Fibroblast of lung (primary cell): ENCODE measurements around the gene EYS. TPM values are rescaled to one million over a fixed set of nuclear protein-coding genes. Genes with fewer than 3 reads are reported as not detected.

Experiments used
- DNase-seq, 2 donors: peaks; one replicate each; pipeline versions ENCODE4 v3.0.0 to v3.0.0-alpha.2; 2010; ENCODE audit warnings: low read depth in 2 of 2
- H2AFZ ChIP-seq: 2 replicates; pipeline ENCODE4 v1.5.1; 2012; ENCODE audit warnings: low read length, control low read depth, inconsistent platforms
- H3K27ac ChIP-seq: 2 replicates; pipeline ENCODE4 v1.5.1; 2011; ENCODE audit warnings: low read length, control low read depth; ENCODE audit not compliant: insufficient read depth
- H3K27me3 ChIP-seq: 2 replicates; pipeline ENCODE4 v1.5.1; 2011; ENCODE audit warnings: mild to moderate bottlenecking, low read length; ENCODE audit not compliant: control insufficient read depth, insufficient read depth
- H3K36me3 ChIP-seq: 2 replicates; pipeline ENCODE4 v1.5.1; 2011; ENCODE audit warnings: low read length; ENCODE audit not compliant: control insufficient read depth, insufficient read depth
- H3K4me1 ChIP-seq: 2 replicates; pipeline ENCODE4 v1.5.1; 2011; ENCODE audit warnings: low read length; ENCODE audit not compliant: control insufficient read depth, insufficient read depth; ENCODE audit errors: extremely low read depth
- H3K4me2 ChIP-seq: 2 replicates; pipeline ENCODE4 v1.5.1; 2011; ENCODE audit warnings: low read length, control low read depth; ENCODE audit not compliant: insufficient read depth; ENCODE audit errors: extremely low read depth
- H3K4me3 ChIP-seq, 4 experiments: fragments of 200-600 bp in 1 of 4; sonication (generic) in 1 of 4; replicated peaks in 1 of 4; 2 replicates each; pipeline ENCODE4 v1.5.1; 2011 to 2016; ENCODE audit warnings: low read length in 4 of 4, low read depth in 3 of 4, mild to moderate bottlenecking in 3 of 4, control low read depth in 2 of 4, inconsistent platforms in 1 of 4, mixed read lengths in 1 of 4; ENCODE audit not compliant: insufficient read depth in 1 of 4; ENCODE audit errors: control extremely low read depth in 1 of 4
- H3K79me2 ChIP-seq: 2 replicates; pipeline ENCODE4 v1.5.1; 2012; ENCODE audit warnings: mild to moderate bottlenecking, low read length, inconsistent platforms; ENCODE audit not compliant: control insufficient read depth, insufficient read depth
- H3K9ac ChIP-seq: 2 replicates; pipeline ENCODE4 v1.5.1; 2011; ENCODE audit warnings: mild to moderate bottlenecking, low read length, control low read depth; ENCODE audit not compliant: insufficient read depth
- H3K9me3 ChIP-seq: 2 replicates; pipeline ENCODE4 v1.5.1; 2012; ENCODE audit warnings: low read depth, low read length; ENCODE audit not compliant: control insufficient read depth, insufficient read depth
- H4K20me1 ChIP-seq: 2 replicates; pipeline ENCODE4 v1.5.1; 2011; ENCODE audit warnings: low read length; ENCODE audit not compliant: control insufficient read depth, insufficient read depth; ENCODE audit errors: extremely low read depth
- EZH2 ChIP-seq: IDR thresholded peaks from 2 replicates; pipeline ENCODE4 v1.5.1; 2012; ENCODE audit warnings: low read length, control low read depth, mild to moderate bottlenecking; ENCODE audit errors: missing control alignments
- polyA plus RNA-seq, 2 donors: library from polyadenylated mRNA; depleted of rRNA in 1 of 2; stranded (reverse) in 1 of 2; unstranded in 1 of 2; fragments of >200 nt; gene quantifications; 2 replicates each; pipeline ENCODE4 v1.2.1, GENCODE V29; 2011 to 2012; ENCODE audit warnings: missing spikeins in 1 of 2
- total RNA-seq: library from RNA; depleted of rRNA; stranded (reverse); fragments of >200 nt; gene quantifications from 2 replicates; pipeline ENCODE4 v1.2.1, GENCODE V29; 2014
- TF ChIP-seq, protein P1 (sequence below), 2 donors: IDR thresholded peaks in 1 of 2; conservative IDR thresholded peaks in 1 of 2; 1 replicate in 1 of 2; 2 replicates in 1 of 2; pipeline ENCODE4 v1.5.1; 2011 to 2012; ENCODE audit warnings: low read length in 2 of 2, control low read depth in 1 of 2, inconsistent platforms in 1 of 2, low read depth in 1 of 2, mild to moderate bottlenecking in 1 of 2

Gene EYS
- total and polyA plus RNA-seq, 2 donors (not counting 1 experiment from before 2014, with no cell fraction given), result under 0.01 TPM; not detected in 1

DNA sequence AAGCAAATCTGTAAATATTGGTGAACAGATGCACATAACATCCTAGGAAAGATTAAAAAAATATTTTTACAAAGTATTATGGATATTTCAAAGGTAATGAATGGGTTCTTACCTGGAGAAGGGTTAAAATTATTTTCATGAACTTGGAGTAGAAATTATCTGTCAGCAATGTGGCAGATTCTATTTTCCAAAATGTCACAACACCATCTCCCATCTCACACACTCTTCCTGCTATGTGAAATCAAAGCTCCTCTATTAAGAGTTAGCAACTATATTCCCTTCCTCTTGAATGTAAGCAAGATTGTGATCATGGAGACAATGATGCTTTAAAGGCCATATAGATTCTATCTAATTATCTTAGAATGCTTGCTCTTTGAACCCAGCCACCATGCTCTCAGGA lies 304.5 kb downstream of the EYS start:
- DNase-seq, result no peak
- no peaks in the 10 kb centered on the region for H3K27me3 ChIP-seq
- no peak overlapping the region for H3K9ac ChIP-seq
- H4K20me1 ChIP-seq, result no peaks in the 10 kb centered on the region
- H3K4me2 ChIP-seq, result no peak overlapping the region
- no peak overlapping the region for H3K4me3 ChIP-seq
- no peaks in the 10 kb centered on the region for H3K4me1 ChIP-seq
- H3K27ac ChIP-seq, result no peak overlapping the region
- no peaks in the 10 kb centered on the region for H3K9me3 ChIP-seq
- H2AFZ ChIP-seq, result no peak overlapping the region
- no peaks in the 10 kb centered on the region for H3K36me3 ChIP-seq
- H3K79me2 ChIP-seq, result no peaks in the 10 kb centered on the region
- no peak for TF ChIP-seq EZH2
- TF ChIP-seq, protein P1, sequence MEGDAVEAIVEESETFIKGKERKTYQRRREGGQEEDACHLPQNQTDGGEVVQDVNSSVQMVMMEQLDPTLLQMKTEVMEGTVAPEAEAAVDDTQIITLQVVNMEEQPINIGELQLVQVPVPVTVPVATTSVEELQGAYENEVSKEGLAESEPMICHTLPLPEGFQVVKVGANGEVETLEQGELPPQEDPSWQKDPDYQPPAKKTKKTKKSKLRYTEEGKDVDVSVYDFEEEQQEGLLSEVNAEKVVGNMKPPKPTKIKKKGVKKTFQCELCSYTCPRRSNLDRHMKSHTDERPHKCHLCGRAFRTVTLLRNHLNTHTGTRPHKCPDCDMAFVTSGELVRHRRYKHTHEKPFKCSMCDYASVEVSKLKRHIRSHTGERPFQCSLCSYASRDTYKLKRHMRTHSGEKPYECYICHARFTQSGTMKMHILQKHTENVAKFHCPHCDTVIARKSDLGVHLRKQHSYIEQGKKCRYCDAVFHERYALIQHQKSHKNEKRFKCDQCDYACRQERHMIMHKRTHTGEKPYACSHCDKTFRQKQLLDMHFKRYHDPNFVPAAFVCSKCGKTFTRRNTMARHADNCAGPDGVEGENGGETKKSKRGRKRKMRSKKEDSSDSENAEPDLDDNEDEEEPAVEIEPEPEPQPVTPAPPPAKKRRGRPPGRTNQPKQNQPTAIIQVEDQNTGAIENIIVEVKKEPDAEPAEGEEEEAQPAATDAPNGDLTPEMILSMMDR (conservative IDR thresholded peaks at IDR 0.05 in 1 of 2, IDR thresholded peaks at IDR 0.05 in 1 of 2; ENCODE audit: low read depth in 1 of 2, low read length in 2 of 2), result no peak

DNA sequence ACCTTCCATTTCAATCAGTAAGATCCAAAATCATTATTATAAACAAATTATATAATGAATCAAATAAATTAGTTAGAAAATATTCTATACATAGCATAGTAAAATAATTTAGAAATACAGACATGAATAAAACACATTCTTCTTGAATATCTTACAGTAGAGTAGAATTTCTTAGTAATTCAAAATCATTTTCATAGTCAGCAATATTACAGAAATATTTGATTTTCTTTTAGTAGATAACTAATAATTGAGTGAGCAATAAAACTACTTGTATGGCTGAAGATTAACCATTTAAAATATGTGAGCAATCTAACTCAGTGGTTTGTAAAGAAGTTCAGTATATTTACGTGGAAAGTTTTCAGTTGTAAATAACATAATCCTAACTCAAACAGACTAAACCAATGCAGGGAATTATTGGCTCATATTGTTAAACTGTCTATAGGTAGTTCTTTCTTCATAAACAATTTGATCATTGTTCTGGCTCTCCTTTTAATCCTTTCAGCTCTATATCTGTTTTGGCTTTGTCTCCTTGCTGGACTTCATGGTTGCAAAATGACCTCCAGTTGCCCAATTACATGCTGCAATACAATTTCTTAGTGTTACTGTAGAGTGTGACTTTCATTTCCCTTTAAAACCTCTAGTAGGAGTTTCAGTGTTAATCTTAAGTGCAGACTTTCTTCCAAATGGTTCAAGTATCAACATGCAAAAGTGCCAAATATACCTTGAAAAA lies 307.5 kb downstream of the EYS start:
- no peak overlapping the region for H2AFZ ChIP-seq
- no peaks in the 10 kb centered on the region for H3K36me3 ChIP-seq
- no peaks in the 10 kb centered on the region for H4K20me1 ChIP-seq
- no peak overlapping the region for H3K4me3 ChIP-seq
- no peak for DNase-seq
- no peaks in the 10 kb centered on the region for H3K79me2 ChIP-seq
- no peaks in the 10 kb centered on the region for H3K27me3 ChIP-seq
- no peak overlapping the region for H3K27ac ChIP-seq
- H3K9ac ChIP-seq, result no peak overlapping the region
- no peaks in the 10 kb centered on the region for H3K9me3 ChIP-seq
- no peak for TF ChIP-seq EZH2
- TF ChIP-seq, protein P1 (conservative IDR thresholded peaks at IDR 0.05 in 1 of 2, IDR thresholded peaks at IDR 0.05 in 1 of 2; ENCODE audit: low read depth in 1 of 2, low read length in 2 of 2), result no peak
- H3K4me1 ChIP-seq, result no peaks in the 10 kb centered on the region
- no peak overlapping the region for H3K4me2 ChIP-seq

DNA sequence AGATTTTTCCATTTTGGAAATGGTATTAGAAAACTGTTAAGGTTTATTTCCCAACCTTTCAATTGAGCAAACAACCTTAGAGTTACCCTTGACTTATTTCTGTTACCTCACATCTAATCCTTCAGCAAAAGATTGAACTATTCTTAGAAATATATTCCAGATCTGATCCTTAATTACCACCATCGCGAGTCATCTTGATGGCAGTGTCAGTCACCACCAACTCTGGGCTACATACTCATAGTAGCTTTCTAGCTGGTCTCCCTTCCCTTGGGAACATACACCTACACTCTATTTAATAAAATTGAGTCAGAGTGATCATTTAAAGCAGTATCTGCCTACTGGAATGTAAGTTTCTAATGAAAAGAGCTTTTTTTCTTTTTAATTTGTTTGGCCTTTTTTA lies 308.2 kb downstream of the EYS start:
- H3K27me3 ChIP-seq, result no peaks in the 10 kb centered on the region
- no peaks in the 10 kb centered on the region for H3K36me3 ChIP-seq

More for the DNA sequence above, 308.2 kb downstream of the EYS start:
- no peaks in the 10 kb centered on the region for H3K9me3 ChIP-seq
- no peak overlapping the region for H2AFZ ChIP-seq
- no peaks in the 10 kb centered on the region for H3K79me2 ChIP-seq
- no peak overlapping the region for H3K4me3 ChIP-seq
- no peak for DNase-seq
- H3K4me2 ChIP-seq, result no peak overlapping the region
- no peaks in the 10 kb centered on the region for H4K20me1 ChIP-seq
- no peak overlapping the region for H3K9ac ChIP-seq
- TF ChIP-seq, protein P1 (conservative IDR thresholded peaks at IDR 0.05 in 1 of 2, IDR thresholded peaks at IDR 0.05 in 1 of 2; ENCODE audit: low read depth in 1 of 2, low read length in 2 of 2), result no peak
- no peak for TF ChIP-seq EZH2
- no peaks in the 10 kb centered on the region for H3K4me1 ChIP-seq
- no peak overlapping the region for H3K27ac ChIP-seq
